ENCODE measurements around the gene SLC2A9. TPM values are rescaled to one million over a fixed set of nuclear protein-coding genes. Genes with fewer than 3 reads are reported as not detected.
"Not testable (repeated sequence)": the region's sequence is repeated elsewhere in the genome, so short reads cannot be mapped to it uniquely, and the experiment has no call there.

SLC2A9 gene
- polyA plus RNA-seq, 4 donors, result 8.5 to 11.3 (median 9.6) TPM

DNA sequence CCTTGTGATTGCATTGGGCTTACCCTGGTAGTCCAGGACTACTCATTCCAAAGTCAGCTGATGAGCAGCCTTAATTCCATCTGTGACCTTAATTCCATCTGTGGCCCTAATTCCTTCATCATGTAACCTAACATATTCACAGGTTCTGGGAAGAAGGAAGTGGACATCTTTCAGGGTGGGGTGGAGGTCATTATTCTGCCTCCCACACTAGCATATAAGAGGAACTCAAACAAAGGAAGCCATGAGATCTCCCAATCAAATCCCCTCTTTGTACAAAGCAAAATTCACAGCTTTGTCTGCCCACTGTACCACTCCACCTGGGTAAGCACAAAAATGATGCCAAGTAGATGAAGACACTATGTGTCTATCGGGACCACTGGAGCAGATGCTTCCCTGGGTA, 87.3 kb downstream of the SLC2A9 start:
- no peak for DNase-seq (ENCODE audit: low read depth in 4 of 4, low spot score in 2 of 4)

DNA sequence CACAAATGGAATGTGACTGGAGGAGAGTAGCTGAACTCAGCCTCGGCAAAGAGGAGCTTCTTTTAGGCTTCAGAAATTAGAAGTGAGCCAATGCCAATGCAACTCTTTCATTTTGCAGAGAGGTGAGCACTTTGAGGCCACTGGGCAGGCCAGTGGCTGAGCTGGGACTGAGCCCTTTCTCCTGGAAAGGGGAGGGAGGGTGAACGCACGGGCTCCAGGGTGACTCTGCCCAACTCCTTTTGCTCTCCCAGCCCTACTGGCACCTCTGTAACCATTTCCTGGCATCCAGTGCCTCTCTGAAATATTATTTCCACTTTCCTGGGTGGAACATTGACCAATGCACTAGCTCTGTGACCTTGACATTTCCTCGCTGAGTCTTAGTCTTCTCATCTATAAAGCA, 88.1 kb downstream of the SLC2A9 start:
- DNase-seq (ENCODE audit: low read depth in 4 of 4, low spot score in 2 of 4), result no peak

DNA sequence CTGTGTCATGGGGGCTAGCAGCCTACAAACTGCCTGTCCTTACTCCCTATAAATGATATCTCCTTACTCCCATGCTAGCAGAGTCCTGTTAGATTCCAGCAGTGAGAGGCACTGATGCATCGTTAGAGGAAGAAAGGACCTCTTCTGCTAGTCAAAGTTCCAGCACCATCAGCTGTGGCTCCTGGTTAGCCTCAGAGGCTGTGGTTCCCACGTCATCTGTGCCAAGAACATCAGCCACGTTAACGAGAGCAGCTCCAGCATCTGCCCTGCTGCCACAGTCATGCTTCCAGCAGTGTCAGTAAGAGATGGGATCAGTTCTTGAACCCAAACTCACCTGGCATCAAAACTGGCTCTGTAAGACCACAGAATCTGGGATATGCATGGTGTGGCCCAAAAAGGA, 88.5 kb downstream of the SLC2A9 start:
- DNase-seq (ENCODE audit: low read depth in 4 of 4, low spot score in 2 of 4), result no peak

DNA sequence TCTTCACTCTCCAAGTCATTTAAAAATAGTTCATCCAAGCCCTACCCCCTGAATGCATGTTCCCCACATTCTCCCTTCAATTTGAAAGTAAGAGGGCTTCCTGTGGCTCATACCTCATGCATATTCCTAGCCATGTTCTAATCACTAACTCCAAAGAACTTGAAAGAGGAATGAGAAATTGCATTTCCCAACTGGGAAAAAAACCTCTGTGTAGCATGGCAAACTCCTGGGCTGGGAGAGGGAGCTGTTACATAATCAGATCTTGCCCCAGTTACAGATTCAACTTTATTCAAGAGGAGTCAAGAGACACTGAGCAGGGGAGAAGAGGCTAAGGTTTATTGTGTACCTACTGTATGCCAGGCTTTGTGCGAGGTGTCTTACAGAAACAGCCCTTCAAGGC, 90.2 kb downstream of the SLC2A9 start:
- no peak for DNase-seq (ENCODE audit: low read depth in 4 of 4, low spot score in 2 of 4)

DNA sequence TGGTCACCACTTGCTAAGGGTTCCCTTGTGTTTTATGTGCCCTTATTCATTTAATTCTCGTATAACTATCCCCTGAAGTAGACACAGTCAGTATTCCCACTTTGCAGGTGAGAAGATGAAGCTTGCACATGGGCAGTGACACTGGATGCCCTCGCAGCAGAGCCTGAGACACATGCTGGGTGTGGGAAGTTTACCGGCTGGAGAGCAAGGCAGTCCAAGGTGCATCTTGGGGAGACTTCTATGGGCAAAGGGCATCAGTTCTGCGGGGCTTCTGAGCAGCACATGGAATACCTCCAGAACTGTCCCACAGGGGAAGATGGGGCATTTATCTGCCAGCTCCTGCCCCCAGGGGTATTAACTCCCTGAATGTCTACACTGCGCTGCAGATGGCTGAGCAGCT, 92.2 kb downstream of the SLC2A9 start:
- DNase-seq (ENCODE audit: low read depth in 4 of 4, low spot score in 2 of 4), result no peak

DNA sequence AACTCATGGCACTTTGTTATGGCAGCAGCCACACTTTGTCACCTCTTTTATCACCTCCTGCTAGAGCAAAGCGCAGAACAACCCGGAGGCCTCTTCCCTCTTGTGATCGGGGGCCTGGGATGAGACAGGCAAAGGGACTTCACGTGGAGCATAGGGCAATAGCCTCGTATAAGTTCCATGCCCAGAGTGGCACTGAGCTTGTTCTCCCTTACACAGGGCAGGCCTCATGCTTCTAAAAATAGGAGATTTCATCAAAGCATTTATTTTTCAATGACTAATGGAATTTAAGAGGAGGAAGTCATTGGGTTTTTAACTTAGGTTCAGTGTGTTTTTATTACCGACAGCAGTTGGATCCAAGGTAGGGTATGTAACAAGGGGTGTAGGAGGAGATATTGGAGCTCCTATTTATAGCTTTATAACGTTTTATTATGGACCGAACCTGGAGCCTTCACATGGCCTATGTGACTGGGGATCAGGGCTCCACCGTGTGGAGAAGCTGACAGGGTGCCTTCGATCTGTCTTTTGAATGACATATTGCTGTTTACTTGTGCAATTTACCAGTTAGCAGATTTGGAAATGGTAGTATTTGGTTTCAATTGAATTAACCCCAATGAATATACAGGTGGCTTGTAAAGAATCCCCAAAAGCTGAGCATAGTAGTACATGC, 93.8 kb downstream of the SLC2A9 start:
- no peak for DNase-seq (ENCODE audit: low read depth in 4 of 4, low spot score in 2 of 4)

DNA sequence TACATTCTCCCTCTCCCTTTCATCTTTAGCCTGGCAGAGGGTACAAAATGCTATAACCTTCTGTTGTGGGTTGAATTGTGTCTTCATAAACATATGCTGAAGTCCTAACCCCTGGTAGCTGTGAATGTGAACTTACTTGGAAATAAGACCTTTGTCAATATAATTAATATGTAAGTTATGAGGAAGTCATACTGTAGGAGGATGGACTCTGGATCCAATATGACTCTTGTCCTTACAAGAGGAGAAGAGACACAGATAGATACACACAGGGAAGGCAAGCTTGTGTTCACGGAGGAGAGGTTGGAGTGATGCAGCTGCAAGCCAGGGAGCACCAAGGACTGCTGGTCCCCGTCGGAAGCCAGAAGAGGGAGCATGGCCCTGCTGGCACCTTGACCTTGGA, 94.7 kb downstream of the SLC2A9 start:
- no peak for DNase-seq (ENCODE audit: low read depth in 4 of 4, low spot score in 2 of 4)

DNA sequence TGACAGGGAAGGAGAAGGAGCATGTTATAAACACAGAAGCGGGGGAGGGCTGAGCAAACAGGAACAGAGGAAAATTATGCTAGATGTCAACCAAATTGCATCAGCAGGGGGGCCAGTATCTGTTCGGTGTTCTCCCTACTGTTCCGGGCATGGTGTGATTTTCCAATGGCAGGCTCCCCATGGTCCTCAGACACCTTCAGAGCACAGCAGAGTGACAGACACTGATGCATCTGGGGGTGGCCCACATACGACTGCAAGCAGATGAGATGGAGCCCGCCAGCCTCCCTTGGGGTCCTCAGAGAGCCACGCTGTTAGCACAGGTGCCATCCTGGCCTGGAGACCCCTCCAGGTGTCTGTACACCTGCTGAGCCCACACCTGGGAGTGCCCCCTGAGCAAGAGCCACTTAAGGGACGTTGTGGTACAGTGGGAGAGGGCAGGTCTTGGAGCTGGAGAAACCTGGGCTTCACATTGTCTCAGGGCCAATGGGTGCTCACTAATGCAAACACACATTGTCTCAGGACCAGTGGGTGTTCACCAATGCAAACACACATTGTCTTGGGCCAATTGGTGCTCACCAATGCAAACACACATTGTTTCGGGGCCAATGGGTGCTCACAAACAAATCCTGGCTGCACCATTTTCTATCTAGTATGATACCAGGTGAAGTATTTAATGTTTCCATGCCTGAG, 95.4 kb downstream of the SLC2A9 start:
- DNase-seq (ENCODE audit: low read depth in 4 of 4, low spot score in 2 of 4), result no peak

DNA sequence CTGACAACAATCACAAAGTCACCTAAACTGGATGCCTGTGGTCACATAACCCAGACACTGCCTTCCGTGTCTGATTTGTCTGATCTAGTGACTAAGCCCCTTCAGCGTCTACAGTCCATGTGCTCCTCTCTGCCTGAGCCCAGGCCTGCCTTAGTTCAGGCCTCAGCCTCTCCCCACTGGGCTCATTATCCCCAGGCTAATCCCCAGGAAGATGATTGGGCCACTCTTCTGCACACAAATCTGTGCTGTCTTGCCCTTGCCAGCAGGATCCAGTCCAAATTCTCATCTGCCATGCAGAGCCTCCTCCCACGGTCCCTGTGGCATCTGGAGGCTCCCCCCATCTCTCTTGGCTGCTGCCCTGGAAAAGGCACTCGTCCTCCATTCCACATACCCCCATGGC, 96.5 kb downstream of the SLC2A9 start:
- DNase-seq (ENCODE audit: low read depth in 4 of 4, low spot score in 2 of 4), result no peak

DNA sequence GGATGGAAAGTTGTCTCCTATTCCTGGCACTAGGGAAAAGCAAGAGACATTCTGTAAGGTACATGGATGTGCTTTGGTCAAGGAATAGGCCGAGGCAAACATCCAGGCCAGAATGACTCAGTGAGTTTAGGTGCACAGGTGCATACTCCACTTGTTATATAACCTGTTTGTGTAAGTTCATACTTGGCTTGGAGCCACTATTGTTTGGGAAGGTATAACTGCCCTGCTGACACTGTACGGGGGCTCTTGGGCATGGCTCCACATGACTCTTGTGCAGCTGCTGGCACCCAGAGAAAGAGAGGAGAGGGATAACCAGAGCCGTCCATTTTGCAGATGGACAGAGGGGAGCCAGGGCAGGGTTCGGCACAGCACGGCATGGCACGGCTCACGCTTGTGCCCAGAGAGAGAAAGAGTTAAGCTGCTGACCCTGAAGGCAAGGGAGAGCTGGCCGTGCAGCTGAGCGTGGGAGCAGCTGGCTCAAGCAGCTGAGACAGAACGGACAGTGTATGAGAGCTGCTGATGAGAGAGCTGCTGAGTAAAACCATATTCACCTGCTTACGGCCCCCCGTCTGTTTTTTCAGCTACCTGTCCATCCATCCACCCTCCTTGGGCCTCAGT, 98.0 kb downstream of the SLC2A9 start:
- no peak for DNase-seq (ENCODE audit: low read depth in 4 of 4, low spot score in 2 of 4)

DNA sequence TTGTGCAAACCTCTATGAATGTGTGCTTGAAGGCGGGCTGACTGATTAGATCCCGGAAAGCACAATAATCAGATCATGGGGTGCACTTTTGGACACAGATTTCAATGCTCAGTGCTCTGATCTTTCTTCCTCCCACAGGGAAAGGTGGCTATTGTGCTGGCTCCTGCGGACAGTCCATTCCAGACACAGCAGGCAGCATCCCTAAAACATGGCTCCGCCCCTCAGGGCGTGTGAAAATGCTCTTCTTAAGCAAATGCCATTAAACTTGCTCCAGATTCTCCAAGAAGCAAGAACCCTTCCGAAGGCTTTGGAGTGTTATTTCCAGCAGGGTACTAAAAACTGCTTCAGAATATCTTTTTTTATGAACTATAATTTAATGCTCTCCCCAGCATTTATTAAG, 100.0 kb downstream of the SLC2A9 start:
- no peak for DNase-seq (ENCODE audit: low read depth in 4 of 4, low spot score in 2 of 4)

DNA sequence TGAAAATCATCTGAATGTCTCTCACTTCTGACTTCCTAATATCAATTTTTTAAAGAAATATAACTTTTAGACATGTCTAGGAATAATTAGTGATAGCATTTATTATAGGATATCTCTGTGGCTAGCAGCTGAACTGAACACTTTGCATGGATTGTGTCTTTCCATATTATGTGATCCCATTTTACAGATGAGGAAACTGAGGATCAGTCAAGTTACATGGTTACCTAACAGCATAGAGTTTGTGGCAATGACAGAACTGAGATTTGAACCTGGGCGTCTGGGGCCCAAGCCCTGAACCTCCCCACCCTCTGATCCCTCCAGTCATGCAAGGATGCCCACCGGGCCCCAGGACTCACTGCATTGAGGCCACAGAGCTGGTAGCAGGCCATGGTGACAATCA, 101.3 kb downstream of the SLC2A9 start:
- no peak for DNase-seq (ENCODE audit: low read depth in 4 of 4, low spot score in 2 of 4)

DNA sequence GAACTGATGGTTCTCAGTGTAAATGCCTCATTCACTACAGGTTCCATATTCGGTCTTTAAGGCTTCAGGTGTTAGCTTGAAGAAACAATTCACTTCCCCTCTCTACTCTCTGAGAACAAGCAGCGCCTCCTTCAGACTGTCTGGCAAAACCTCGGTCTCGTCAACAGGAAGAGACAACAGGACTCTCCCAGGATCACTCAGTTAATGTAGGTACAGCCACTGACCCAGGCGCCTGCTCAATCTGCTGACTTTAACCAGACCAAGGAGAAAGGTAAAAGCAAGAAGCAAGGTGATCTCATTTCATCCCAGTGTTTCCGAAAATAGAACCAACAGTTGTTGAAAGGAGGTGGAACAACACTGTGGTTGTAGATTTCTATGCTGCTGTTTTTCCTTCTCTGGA, 102.2 kb downstream of the SLC2A9 start:
- DNase-seq (ENCODE audit: low read depth in 4 of 4, low spot score in 2 of 4), result no peak

DNA sequence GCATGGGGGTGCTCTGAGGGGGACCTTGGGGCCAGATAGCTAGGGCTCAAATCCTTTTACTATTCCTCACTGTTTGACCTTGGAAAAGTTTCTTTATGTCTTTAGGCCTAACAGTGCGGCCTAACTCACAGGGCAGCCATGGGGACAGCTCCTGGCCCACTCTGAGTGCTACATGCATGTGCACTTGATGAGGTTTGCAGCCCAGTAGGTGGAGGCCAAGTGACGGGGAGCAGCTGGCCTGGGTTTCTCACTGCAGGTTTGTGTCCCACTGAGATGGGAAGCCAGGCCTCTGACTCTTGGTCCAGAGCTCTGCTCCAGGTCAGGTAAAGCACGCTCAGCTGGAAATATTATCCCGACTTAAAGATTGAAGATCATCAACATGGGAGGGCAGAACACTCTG, 102.8 kb downstream of the SLC2A9 start:
- DNase-seq (ENCODE audit: low read depth in 4 of 4, low spot score in 2 of 4), result no peak

DNA sequence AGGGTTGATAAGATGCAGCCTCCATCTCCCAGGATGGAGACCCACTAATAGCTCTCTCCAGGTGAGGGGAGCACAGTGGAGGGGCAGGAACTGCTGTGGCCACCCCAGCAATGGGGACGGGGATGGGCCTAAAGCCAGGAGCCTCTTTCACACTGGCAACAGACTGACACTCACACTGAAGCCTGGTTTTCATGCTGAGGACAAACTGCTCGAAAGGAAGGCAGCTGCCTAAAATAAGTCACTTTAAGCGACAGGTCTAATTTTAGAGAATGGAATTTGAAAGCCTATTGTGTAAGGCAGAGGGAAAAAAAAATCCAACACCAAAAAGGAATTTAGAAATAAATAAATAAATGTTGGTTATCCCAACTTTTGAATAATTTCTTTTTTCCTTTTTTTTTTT, 104.4 kb downstream of the SLC2A9 start:
- no peak for DNase-seq (ENCODE audit: low read depth in 4 of 4, low spot score in 2 of 4)

DNA sequence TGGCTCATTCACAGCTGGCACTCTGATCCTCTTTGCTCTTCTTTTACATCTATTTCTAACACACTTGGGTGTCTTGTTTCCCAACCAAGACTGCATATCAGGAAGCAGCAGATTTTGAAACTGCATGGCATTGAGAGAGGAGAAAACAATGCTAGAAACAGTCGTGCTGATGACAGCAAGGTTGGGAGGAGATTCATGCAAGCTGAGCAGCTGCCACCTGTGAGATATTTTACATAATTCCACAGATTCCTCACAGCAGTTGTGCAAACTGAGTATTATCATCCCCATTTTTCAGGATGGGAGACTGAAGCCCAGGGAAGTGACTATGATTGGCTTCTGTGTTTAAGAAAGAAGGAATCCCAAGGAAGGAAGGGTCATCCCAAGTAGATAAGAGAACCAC, 105.0 kb downstream of the SLC2A9 start:
- no peak for DNase-seq (ENCODE audit: low read depth in 4 of 4, low spot score in 2 of 4)

DNA sequence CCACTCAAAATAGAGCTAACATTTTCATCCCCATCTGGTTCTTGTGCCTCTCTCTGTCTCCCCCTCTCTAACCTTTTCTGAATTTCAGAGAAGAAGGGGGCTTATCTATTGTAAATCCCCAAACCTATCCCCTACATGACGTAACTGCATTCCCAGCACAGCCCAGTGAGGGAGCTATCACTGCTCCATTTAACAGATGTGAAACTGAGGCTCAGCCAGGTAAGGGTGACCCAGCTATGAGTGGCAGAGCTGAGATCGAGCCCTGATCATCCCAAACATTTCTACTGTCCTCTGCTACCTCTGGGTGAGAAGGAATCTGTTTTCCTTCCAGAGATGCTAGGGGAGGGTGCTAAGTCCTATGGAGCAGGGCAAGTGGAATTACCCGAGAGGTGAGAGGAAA, 107.5 kb downstream of the SLC2A9 start:
- no peak for DNase-seq (ENCODE audit: low read depth in 4 of 4, low spot score in 2 of 4)

DNA sequence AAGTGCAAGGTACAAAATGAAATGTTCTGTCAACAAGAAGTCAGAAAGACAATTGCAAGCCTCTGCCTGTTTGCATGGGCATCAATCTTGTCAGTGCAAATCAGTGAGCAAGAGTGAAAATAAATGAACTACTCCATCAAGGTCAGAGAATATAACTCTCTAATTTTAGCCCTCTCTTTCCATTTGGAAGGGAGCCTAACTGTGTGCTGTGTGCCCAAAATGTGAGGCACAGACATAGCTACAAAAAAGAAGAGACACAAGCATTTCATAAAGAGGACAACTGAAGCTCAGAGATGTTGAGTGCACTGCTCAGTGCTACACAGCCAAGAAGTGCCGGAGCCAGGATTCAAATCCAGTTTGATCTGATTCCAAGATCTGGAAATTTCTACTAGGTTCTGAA, 114.3 kb downstream of the SLC2A9 start:
- DNase-seq (ENCODE audit: low read depth in 4 of 4, low spot score in 2 of 4), result no peak

DNA sequence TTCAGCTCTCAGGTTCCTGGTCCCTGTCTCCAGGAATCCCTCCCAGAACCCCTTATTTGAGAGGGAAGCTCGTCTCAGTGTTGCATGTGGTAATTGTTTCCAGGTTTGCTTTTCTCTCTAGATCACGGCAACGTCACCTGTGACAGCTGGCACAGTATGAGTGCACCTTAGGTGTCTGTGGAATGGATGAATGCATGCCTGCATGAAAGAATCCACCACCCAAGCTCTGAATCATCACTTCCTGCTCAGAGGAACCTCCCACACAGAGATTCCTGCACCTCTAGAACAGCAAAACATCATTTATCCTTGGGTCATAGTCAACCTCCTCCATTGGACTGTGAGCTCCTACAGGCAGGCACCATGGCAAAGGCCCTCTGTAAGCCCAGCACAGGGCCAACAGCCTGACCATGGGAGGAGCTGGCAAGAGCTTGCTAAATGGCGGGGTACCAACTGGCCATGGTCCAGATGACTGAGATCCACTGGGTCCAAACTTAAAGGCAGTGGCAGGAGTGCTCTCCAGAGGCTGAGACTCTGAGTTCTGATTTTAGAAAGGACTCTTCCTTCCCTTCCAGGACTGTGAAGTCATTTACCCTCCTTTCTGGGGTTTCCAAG, 116.2 kb downstream of the SLC2A9 start:
- no peak for DNase-seq (ENCODE audit: low read depth in 4 of 4, low spot score in 2 of 4)

DNA sequence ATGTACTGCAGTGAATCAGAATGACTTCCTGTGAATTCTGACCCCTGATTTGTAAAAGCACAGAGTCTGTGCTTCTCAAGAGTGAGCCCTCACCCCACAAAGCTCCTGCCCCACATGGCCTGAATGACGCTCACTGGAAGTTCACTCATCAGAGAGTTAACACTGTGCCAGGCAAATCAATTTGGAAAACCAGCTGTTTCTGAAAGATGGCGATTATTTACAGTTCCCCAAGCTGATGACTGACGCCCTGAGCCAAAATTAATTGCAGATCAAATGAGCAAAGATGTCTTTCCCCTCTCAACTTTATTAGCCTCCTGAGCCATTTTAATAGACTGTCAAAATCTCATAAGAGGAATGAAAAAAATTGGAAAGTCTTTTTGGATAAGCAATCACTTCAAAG, 118.0 kb downstream of the SLC2A9 start:
- DNase-seq (ENCODE audit: low read depth in 4 of 4, low spot score in 2 of 4), result no peak

DNA sequence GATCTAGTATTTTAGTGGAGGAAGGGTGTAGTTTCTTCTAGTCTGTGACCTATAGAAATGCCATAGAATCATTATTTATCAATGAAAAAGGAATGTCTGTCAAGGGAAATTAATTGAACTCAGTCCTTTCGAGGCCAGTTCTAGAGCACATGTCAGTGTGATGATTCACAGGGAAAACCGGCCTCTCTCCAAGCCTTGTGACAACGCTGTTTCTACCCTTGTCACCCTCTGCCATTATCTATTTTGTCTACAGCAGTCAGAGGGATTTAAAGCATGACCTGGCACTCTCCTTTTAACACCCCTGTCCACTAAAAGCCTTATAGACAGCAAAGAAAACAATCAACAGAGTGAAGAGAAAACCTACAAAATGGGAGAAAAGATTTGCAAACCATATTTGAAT, 120.0 kb downstream of the SLC2A9 start:
- no peak for DNase-seq (ENCODE audit: low read depth in 4 of 4, low spot score in 2 of 4)

DNA sequence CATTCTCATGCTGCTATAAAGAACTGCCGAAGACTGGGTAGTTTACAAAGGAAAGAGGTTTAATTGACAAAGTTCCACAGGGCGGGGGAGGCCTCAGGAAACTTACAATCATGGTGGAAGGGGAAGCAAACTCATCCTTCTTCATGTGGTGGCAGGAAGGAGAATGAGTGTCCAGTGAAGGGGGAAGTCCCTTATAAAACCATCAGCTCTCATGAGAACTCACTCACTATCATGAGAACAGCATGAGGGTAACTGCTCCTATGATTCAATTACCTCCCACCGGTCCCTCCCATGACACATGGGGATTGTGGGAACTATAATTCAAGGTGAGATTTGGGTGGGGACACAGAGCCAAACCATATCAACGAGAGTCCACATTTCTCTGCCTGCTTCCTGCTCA, 120.7 kb downstream of the SLC2A9 start:
- DNase-seq (ENCODE audit: low read depth in 4 of 4, low spot score in 2 of 4), result not testable (repeated sequence)

Measured in left renal cortex interstitium (tissue), 4 donors.